HK-2 (cell line): Measurements from ENCODE around the gene G6PD.

Experiments
- DNase-seq: peaks from one replicate; pipeline ENCODE4 v3.0.0-alpha.2; 2018; ENCODE audit not compliant: unreplicated experiment

G6PD gene

DNA sequence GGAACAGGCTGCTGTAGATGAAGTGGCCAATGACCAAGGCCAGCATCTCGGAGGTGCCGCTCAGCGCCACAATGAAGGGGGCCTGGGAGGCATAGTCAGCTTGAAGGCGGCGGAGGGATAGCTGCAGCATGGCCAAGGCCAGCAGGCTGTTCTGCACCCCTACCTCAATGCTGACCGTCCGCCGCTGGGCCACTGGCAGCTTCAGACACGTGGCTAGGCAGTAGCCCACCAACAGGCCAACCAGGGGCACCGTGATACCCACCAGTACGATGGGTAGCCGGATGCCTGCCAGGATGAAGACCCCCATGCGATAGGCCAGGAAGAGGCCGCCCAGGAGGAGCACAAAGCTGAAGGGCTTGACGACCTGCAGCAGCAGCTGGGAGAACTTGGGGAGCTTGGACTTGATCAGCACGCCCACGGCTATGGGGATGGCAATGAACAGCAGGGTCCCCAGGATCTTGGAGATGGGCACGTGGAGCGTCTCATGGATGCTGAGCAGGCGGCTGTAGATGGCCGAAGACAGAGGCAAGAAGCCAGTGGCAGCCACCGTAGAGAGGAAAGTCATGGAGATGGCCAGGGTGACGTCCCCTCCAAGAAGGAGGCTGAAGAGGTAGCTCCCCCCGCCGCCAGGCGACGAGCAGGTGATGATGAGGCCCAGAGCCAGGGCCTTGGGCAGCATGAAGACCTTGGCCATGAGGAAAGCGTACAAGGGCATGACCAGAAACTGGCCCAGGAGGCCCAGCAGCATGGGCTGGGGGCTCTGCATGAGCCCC, 58.9 kb downstream of the G6PD start:
- no peak for DNase-seq

- peak; percentile 80 for DNase-seq
Measured at GRCh38 chrX:154486396-154487207, 60.0 kb downstream of the G6PD start, which contains the start of gene UBL4A. TSS of gene UBL4A (minus strand) at chrX:154486615. CDS start at chrX:154486584, 31 bp downstream.

GRCh38 chrX:154486052-154486395, 60.6 kb downstream of the G6PD start:
- DNase-seq, result peak; percentile 37

- no peak for DNase-seq
Measured at GRCh38 chrX:154485150-154486051, 61.2 kb downstream of the G6PD start.

- peak; percentile 36 for DNase-seq
Measured at GRCh38 chrX:154484255-154485149, 62.1 kb downstream of the G6PD start.

- DNase-seq, result no peak
Measured at GRCh38 chrX:154483325-154483724, 63.3 kb downstream of the G6PD start.

DNA sequence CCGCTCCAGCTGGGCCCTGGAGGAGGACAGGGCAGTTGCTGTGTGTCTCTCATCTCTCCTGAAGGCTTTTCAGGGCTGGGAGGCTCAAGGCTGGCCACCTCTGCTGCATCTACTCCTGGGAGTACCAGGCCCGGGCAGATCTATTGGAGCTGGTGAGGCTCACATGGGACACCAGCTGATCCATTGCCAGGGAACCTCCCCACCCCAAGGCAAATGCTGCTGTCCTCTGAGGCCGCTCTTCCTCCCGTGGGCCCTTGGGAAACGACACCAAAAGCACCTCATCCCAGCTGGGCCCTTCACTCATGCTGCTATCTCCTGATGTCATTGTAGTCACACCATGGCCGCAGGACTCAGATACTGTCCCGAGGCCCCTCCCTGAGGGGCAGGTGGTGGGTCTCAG, 63.9 kb downstream of the G6PD start:
- DNase-seq, result no peak

DNA sequence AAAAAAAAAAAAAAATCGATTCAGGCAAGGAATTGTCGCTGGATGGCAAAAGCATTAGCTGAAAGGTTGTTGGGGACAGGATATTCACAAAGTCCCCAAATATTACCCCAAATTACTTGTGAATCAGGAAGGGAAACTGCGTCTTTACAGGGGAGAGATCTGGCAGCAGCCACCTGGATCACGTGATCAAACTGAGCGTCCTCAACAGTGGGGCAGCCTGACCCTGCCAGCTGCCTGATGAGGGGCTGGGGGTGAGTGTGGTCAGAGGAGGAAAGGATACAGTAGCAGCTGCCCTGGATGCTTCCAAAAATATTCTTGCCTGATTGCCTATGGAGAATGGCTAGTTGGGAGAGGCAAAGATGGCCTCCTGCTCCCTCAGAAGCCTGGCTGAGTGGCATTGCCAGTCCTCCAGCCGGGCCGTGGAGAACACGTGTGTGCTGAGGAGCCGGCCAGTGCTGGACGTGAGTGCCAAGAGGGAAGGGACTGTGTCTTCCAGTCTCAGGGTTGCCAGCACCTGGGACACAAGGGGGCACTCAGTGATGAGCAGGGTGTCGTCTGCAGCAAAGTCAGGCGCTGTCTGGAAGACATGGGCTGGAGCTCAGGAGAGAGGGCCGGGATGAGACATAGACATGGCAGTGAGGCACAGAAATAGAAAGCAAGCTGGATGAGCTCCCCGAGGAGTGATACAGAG, 64.6 kb downstream of the G6PD start:
- no peak for DNase-seq
